Neural cell (in vitro differentiated cells): ENCODE data around the gene ANKRD55. TPM values are rescaled to one million over a fixed set of nuclear protein-coding genes. Genes with fewer than 3 reads are reported as not detected.

Experiments used
- H2AFZ ChIP-seq: fragments of 200-600, 300-800 bp; sonication (generic), shearing (Covaris generic); 2 replicates; pipeline ENCODE4 v1.6.0; 2014; ENCODE audit warnings: low read depth, mild to moderate bottlenecking, antibody characterized with exemption, low read length, moderate library complexity
- H3F3A ChIP-seq: fragments of 200-600 bp; shearing (Covaris generic); 2 replicates; pipeline ENCODE4 v1.6.1; 2016; ENCODE audit warnings: mild to moderate bottlenecking, moderate library complexity, mixed read lengths, antibody characterized with exemption, low read length; ENCODE audit not compliant: insufficient read depth, poor library complexity, severe bottlenecking
- H3K27ac ChIP-seq: fragments of 200-600, 300-800 bp; sonication (generic), shearing (Covaris generic); 2 replicates; pipeline ENCODE4 v1.5.1; 2014; ENCODE audit warnings: mild to moderate bottlenecking, low read length, moderate library complexity
- H3K27me3 ChIP-seq: fragments of 300-800, 200-600 bp; sonication (generic), shearing (Covaris generic); 2 replicates; pipeline ENCODE4 v1.6.0; 2014; ENCODE audit warnings: mild to moderate bottlenecking, low read depth, low read length, moderate library complexity; ENCODE audit not compliant: insufficient read depth
- H3K36me3 ChIP-seq: fragments of 300-800, 200-600 bp; sonication (generic), shearing (Covaris generic); 2 replicates; pipeline ENCODE4 v1.5.1; 2014; ENCODE audit warnings: mild to moderate bottlenecking, antibody characterized with exemption, low read length, moderate library complexity; ENCODE audit not compliant: insufficient read depth
- H3K4me2 ChIP-seq: fragments of 300-800, 200-600 bp; sonication (generic), shearing (Covaris generic); 2 replicates; pipeline ENCODE4 v1.6.0; 2014; ENCODE audit warnings: mild to moderate bottlenecking, low read length
- H3K4me3 ChIP-seq: fragments of 300-800, 200-600 bp; sonication (generic), shearing (Covaris generic); 2 replicates; pipeline ENCODE4 v1.5.1; 2014; ENCODE audit warnings: mild to moderate bottlenecking, low read length, moderate library complexity
- H3K79me2 ChIP-seq: fragments of 200-600 bp; shearing (Covaris generic); replicated peaks from 2 replicates; pipeline ENCODE4 v1.6.0; 2014; ENCODE audit warnings: mild to moderate bottlenecking, low read length, moderate library complexity; ENCODE audit not compliant: insufficient read depth
- H3K9ac ChIP-seq: fragments of 300-800, 200-600 bp; sonication (generic), shearing (Covaris generic); 2 replicates; pipeline ENCODE4 v1.6.1; 2016; ENCODE audit warnings: mild to moderate bottlenecking, low read length, mixed read lengths
- H3K9me2 ChIP-seq: fragments of 200-600 bp; shearing (Covaris generic); 2 replicates; pipeline ENCODE4 v1.6.1; 2016; ENCODE audit warnings: mild to moderate bottlenecking, low read length, mixed read lengths; ENCODE audit not compliant: insufficient read depth
- H3K9me3 ChIP-seq: fragments of 200-600, 300-800 bp; sonication (generic), shearing (Covaris generic); 2 replicates; pipeline ENCODE4 v1.6.1; 2016; ENCODE audit warnings: mild to moderate bottlenecking, mixed run types, low read length, moderate library complexity, mixed read lengths
- H4K20me1 ChIP-seq: fragments of 200-600 bp; shearing (Covaris generic); 2 replicates; pipeline ENCODE4 v1.6.1; 2016; ENCODE audit warnings: mild to moderate bottlenecking, mixed run types; ENCODE audit not compliant: insufficient read depth
- CTCF ChIP-seq: fragments of 450-650 bp; IDR thresholded peaks from 2 replicates; pipeline ENCODE4 v1.5.1; 2014; ENCODE audit warnings: antibody characterized with exemption, mild to moderate bottlenecking, moderate library complexity; ENCODE audit not compliant: poor library complexity, severe bottlenecking
- EP300 ChIP-seq: fragments of 450-650 bp; conservative IDR thresholded peaks from 2 replicates; pipeline ENCODE4 v1.6.1; 2014; ENCODE audit warnings: antibody characterized with exemption, mild to moderate bottlenecking, moderate library complexity; ENCODE audit not compliant: poor library complexity, severe bottlenecking
- EZH2 ChIP-seq: fragments of 200-600, 300-800 bp; shearing (Covaris generic), sonication (generic); IDR thresholded peaks from 2 replicates; pipeline ENCODE4 v1.6.1; 2014; ENCODE audit warnings: antibody characterized with exemption, low read length, borderline replicate concordance, mild to moderate bottlenecking; ENCODE audit not compliant: insufficient read depth, poor library complexity, severe bottlenecking
- MXI1 ChIP-seq: fragments of 450-650 bp; conservative IDR thresholded peaks from 2 replicates; pipeline ENCODE4 v1.6.1; 2014; ENCODE audit warnings: antibody characterized with exemption, mild to moderate bottlenecking; ENCODE audit not compliant: poor library complexity, severe bottlenecking
- POLR2AphosphoS5 ChIP-seq: IDR thresholded peaks from 2 replicates; pipeline ENCODE4 v1.6.1; 2012
- RAD21 ChIP-seq: fragments of 450-650 bp; conservative IDR thresholded peaks from 2 replicates; pipeline ENCODE4 v1.6.1; 2014; ENCODE audit warnings: antibody characterized with exemption, mild to moderate bottlenecking, moderate library complexity
- REST ChIP-seq: IDR thresholded peaks from 2 replicates; pipeline ENCODE4 v1.6.1; 2012; ENCODE audit warnings: borderline replicate concordance
- SMC3 ChIP-seq: fragments of 450-650 bp; conservative IDR thresholded peaks from 2 replicates; pipeline ENCODE4 v1.6.1; 2014; ENCODE audit warnings: antibody characterized with exemption, mild to moderate bottlenecking, moderate library complexity; ENCODE audit not compliant: poor library complexity
- TAF1 ChIP-seq: IDR thresholded peaks from 2 replicates; pipeline ENCODE4 v1.6.1; 2012; ENCODE audit warnings: low read depth
- polyA plus RNA-seq: library from polyadenylated mRNA; depleted of rRNA; stranded (reverse); fragments of >200 nt; gene quantifications from 2 replicates; pipeline ENCODE4 v1.2.3, GENCODE V29; 2014

Gene ANKRD55
- polyA plus RNA-seq, 1 donor from 2014 or later, result 49.8 TPM

GRCh38 chr5:56056875-56057274 is 176.3 kb downstream of the ANKRD55 start:
- H3K9me2 ChIP-seq, result no peaks in the 10 kb centered on the region
- H3F3A ChIP-seq, result no peaks in the 10 kb centered on the region
- H3K27ac ChIP-seq, result no peak overlapping the region
- no peak overlapping the region for H2AFZ ChIP-seq
- no peak overlapping the region for H3K4me2 ChIP-seq
- H4K20me1 ChIP-seq, result no peaks in the 10 kb centered on the region
- H3K9me3 ChIP-seq, result no peaks in the 10 kb centered on the region
- H3K27me3 ChIP-seq, result no peaks in the 10 kb centered on the region
- no peaks in the 10 kb centered on the region for H3K36me3 ChIP-seq
- no peak overlapping the region for H3K4me3 ChIP-seq
- no peaks in the 10 kb centered on the region for H3K79me2 ChIP-seq
- TF ChIP-seq REST (no peak), RAD21 (no peak), EP300 (no peak), CTCF (no peak), MXI1 (no peak), TAF1 (no peak), EZH2 (no peak), POLR2AphosphoS5 (no peak), SMC3 (no peak)
- H3K9ac ChIP-seq, result no peak overlapping the region

- no peak overlapping the region for H3K4me2 ChIP-seq
- H3K9me2 ChIP-seq, result no peaks in the 10 kb centered on the region
- H3F3A ChIP-seq, result no peaks in the 10 kb centered on the region
- H2AFZ ChIP-seq, result no peak overlapping the region
- no peaks in the 10 kb centered on the region for H3K36me3 ChIP-seq
- no peaks in the 10 kb centered on the region for H3K9me3 ChIP-seq
- no peak overlapping the region for H3K4me3 ChIP-seq
- H3K9ac ChIP-seq, result no peak overlapping the region
- no peaks in the 10 kb centered on the region for H3K27me3 ChIP-seq
- H3K79me2 ChIP-seq, result no peaks in the 10 kb centered on the region
- no peak overlapping the region for H3K27ac ChIP-seq
- H4K20me1 ChIP-seq, result no peaks in the 10 kb centered on the region
- TF ChIP-seq REST (no peak), MXI1 (no peak), SMC3 (no peak), TAF1 (no peak), CTCF (no peak)
Observed at GRCh38 chr5:56055859-56056258, 177.3 kb downstream of the ANKRD55 start.
